HG03139 (cell line): ENCODE measurements around the gene MATR3.
"Not testable (repeated sequence)": the region's sequence is repeated elsewhere in the genome, so short reads cannot be mapped to it uniquely, and the experiment has no call there.

Experiments used
- ATAC-seq: cut with Tn5 transposase; IDR thresholded peaks from one replicate; pipeline ENCODE4 v1.9.1; 2021; ENCODE audit not compliant: unreplicated experiment

Gene MATR3

DNA sequence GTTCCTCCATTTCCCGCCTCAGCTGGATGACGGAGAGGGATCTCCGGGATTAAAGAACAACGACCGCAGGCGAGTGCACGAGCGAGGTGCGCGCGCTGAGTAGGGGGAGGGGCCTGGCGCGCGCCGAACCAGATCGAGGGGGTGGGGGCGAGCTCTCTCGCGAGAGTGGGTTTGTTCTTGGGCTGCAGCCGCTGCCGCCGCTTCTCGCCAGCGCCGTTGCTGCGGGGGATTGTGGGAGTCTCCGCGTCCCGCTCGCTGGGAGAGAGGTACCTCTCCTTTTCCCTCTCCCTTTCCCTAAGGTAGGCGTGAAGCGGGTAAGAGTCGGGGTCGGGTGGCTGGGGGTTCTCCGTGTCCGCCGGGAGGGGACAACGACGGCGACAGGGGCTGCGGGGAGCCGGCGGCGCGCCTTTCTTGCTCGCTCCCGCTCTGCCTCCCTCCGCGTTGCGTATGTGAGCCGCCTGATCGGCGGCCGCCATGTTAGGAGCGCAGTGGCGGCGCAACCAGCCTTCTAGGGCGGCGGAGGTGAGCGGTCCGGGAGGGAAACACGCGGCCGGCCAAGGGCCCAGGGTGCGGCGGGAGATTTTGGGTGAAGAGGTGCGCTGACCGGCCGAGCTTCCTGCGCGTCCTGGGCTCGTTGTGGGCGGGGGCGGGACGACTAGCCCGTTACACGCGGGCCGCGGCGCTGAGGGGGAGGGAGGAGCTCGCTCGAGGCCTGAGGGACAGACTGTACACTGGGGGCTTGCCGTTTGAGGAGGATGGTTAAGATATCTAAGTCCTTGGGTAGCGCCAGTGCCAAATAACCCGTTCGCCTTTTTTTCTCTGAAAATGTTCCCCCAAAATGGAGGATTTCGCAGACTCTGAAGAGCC lies at the start of gene MATR3:
Gene MATR3 (plus strand): TSS at position 234 of the 867 bp plus-strand sequence. CDS start 13,676 bp downstream, outside the sequence.
- peak; percentile 70 for ATAC-seq

- ATAC-seq = no peak
These were observed 47.8 kb upstream of the MATR3 start for GRCh38 chr5:139245637-139246339.

DNA sequence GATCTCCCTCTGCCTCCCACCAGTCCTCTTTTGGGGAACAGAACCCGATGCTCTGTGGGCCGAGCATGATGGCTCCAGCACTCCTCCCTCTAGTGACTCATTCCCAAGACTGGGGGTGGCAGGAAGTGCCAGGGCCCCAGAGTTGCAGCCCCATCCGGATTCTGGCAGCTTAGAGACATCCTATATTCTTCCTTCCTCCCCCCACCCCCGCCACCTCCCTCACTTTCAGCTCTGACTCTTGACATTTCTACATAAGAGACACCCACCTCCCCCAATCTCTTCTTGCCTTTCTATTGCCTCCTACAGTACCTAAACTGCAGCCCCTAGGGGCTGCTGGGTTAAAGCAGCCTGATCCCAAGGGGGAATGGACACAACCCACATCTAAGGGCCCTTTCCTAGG lies 47.1 kb upstream of the MATR3 start:
- ATAC-seq = no peak

GRCh38 chr5:139248826-139249453 lies 44.6 kb upstream of the MATR3 start:
- ATAC-seq = no peak

GRCh38 chr5:139251281-139251687 lies 42.3 kb upstream of the MATR3 start:
- no peak for ATAC-seq

DNA sequence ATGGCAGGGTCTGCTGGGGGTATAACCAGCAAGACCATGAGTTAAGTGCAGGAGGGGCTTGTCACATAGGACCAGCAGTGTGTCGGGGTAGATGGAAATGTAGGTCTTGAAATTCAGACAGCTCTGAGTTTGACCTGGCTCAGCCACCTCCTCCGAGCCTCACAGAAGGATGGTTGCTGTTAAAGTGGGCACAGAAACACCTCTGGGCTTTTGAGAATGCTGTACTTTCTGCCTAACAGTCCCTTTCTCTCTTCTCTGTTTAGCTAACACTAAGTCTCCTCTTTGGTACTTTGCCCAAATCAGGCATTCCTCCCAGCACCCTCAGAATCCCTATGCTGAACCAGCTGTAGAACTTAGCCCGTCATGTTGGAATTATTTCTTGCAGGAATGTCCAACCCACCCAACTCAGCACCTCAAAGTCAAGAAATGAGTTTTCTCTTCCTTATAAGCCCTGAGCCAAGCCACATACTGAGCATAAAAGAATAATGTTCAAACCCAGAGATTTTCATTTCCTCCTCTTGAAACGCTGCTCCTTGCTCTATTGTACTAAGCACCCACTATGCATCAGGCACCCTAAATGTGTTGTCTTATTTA lies 41.7 kb upstream of the MATR3 start:
- ATAC-seq = no peak

DNA sequence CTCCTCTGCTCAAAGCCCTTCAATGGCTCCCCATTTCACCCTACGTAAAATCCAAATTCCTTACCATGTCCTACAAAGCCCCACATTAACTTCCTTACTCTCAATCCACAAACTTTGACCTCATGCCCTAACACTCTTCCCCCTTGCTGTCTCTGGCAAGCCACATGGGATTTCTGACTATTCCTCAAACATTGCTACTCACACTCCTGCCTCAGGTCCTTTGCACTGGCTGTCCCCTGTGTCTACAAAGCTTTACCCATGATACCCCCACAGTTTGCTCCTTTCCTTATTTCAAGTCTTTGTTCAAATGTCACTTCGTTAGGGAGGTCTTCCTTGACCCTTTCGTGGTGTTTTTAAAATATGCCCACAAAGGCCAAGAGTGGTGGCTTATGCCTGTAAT lies 40.4 kb upstream of the MATR3 start:
- no peak for ATAC-seq

DNA sequence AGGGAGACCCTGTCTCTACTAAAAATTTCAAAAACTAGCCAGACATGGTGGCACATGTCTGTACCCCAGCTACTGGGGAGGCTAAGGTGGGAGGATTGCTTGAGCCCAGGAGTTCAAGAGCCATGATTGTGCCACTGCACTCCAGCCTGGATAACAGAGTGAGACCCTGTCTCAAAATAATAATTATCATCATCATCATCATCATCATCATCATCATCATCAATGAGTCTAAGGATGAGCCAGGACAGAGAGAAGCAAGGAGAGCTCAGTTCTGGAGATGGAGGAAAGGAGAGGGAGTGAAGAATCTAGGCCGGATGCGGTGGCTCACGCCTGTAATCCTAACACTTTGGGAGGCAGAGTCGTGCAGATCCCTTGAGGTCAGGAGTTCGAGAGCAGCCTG lies 36.7 kb upstream of the MATR3 start:
- ATAC-seq = no peak

DNA sequence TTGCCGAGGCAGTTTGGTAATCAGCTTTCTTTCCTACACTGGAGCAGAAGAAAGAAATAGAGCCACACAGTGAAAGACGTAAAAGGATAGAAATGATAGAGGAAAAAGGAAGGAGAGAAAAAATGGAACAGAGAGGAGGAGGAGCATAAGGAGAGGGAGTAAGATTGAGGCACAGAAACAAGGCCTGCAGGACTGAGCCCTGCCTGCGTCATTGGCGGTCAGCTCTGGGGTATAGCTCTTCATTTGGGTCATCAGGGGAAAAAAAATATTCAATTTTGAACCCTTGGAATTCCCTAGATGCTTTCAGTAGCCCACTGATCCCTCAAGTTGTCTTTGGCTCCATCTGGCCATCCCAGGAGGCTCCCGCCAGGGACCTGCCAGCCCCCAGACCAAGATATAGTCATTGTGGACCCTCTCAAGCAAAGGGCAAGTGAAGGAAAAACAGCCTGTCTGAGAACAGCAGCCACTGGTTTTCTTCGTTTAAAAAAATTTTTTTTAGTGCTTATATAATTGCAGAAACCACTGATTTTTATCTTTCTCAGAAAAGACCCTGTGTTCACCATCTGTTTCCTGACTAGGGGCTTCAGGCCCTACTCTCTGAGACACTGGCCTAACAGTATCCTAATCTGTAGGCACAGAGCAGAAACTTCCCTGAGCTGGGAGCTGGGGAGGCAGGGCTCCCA lies 31.3 kb upstream of the MATR3 start:
- ATAC-seq = no peak

DNA sequence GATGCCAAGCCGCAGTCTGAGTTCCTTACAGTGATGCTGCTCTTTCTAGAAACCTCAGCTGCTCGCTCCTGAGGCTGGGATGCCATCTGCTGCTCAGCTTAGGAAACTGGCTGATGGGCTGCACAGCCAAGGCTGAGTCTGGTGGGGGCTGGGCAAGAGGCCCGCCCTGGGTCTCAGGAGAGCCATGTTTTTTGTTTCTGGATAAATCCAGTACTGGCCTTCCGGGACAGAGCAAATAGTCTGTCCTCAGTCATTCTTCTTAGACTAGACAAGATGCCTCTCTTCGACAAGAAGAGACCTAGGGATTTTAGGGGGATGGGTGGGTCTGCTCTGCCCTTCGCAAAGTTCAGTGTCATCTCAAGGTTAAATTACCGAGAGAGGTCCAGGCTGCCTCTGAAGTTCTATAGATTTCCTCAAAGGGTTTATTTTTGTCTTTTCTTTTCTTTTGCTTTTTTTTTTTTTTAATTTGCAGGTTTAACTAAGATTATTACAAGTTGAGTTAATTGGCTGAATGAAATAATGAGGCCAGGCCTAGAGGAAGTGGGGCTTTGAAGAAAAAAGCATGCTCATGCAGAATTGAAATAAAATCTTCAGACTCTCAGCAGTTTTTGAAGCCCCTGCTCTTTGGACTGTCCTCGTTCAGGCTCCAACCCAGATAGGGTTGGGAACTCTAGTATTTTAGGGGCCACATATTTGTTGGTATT lies 30.6 kb upstream of the MATR3 start:
- peak; percentile 81 for ATAC-seq

DNA sequence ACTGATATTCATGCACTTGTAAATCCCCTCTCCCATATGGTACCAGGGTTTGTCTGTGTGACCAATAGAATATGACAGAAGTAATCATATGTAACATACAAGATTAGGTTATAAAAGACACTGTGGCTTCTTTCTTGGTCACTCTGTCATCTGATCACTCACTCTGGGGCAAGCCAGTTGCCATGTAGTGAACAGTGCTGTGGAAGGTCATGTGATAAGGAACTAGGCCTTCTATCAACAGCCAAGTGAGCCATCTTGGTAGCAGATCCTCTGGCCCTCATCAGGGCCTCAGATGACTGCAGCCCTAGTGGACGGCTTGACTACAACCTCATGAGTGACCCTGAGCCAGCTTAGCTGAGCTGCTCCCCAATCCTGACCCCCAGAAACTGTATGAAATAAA lies 30.0 kb upstream of the MATR3 start:
- ATAC-seq = no peak

- no peak for ATAC-seq
These were observed 29.6 kb upstream of the MATR3 start for GRCh38 chr5:139263946-139264345.

DNA sequence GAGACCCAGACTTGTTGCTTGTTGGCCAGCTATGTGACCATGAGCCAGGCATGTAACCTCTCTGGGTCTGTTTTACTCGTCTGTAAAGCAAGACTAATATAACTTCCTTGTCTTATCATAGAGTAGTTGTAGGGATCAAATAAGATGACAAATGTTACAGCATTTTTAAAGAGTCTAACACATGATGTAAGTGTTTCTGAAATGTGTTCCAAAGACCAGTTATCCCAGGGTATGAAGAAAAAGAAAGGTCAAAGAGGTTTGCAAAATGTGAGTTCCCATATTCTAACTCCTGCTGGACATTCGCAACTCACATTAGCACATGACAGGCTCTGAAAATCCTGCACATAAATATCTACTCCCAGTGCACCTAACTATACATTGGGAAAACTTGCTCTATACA lies 28.5 kb upstream of the MATR3 start:
- no peak for ATAC-seq

DNA sequence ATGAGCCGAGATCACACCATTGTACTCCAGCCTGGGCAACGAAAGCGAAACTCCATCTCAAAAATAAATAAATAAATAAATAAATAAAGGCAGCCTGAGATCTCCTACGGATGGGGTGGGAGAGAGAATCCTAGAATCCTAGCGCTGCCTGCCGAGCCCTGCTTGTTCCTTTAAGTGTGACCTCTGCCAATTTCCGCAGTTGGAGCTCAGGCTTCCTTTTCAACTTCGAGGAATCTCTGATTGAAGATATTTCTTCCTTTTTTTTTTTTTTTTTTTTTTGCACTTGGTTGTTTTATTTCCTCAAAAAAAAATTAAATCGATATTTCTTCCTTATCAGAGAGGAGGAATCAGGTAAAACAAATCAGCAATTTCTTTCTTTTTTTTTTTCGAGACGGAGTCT lies 27.3 kb upstream of the MATR3 start:
- ATAC-seq = no peak

DNA sequence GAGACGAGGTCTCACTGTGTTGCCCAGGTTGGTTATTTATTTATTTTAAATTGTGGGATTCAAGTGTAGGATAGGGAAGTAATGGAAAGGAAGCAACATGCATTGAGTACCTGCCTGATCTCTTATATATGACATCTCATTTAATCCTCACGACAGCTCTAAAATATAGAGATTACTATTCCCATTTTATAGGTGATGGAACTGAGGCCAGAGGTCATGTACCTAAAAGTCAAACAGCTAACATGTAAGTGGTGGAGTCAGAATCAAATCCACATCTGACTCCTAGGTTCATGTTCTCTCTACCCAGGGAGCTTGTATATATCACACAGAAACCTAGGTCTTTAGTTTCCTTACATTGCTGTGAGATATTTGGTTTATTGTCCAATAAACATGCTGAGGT lies 26.1 kb upstream of the MATR3 start:
- no peak for ATAC-seq

- no peak for ATAC-seq
These were observed 25.0 kb upstream of the MATR3 start for GRCh38 chr5:139268364-139269202.

GRCh38 chr5:139270718-139271117 lies 22.8 kb upstream of the MATR3 start:
- ATAC-seq = not testable (repeated sequence)

DNA sequence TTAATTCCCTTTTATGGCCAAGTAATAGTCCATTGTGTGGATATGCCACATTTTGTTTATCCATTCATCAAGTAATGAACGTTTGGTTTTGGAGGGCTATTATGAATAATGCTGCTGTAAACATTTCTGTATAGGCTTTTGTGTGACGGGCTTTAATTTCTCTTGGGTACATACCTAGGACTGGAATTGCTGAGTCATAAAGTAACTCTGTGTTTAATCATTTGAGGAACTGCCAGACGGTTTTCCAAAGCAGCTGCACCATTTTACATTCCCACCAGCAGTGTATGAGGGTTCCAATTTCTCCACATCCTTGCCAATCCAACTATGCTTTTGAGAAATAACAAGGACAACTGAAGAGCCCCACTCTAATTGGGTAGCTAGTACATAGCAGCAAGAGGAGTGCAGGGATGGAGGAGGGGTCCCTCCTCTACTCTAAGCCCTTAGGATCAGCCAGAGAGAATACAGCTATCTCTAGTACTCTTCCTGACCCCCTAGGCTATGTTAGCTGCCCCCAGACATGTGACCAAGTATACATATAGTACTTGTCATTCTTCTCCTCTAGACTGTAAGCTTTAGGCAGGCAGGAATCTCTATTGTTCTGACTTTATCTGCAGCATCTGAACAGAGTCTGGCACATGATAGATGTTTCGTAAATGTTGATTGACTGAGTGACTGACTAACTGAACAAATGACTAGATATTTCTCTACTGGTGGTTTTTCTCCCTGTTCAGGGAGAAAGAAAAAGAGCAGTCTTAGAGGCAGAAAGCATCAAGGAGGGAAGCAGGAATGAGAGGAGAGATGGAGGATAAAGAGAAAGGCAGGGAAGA lies 22.1 kb upstream of the MATR3 start:
- ATAC-seq = no peak
